Astrocyte of the spinal cord (primary cell): ENCODE data around the gene GALNT2.

Experiments
- DNase-seq: peaks from one replicate; pipeline ENCODE4 v3.0.0; 2011; ENCODE audit warnings: low read depth, low spot score
- H3K4me3 ChIP-seq: 2 replicates; pipeline ENCODE4 v1.5.1; 2011; ENCODE audit warnings: low read depth, mild to moderate bottlenecking, low read length, moderate library complexity
- in situ Hi-C: cut with HindIII; loops from 2 replicates; pipeline ENCODE4 v1.10.0; 2017; ENCODE audit warnings: low sequenced_read_pairs
- TF ChIP-seq, protein P1 (sequence below): IDR thresholded peaks from 2 replicates; pipeline ENCODE4 v1.5.1; 2012; ENCODE audit warnings: low read depth, mild to moderate bottlenecking, low read length, inconsistent platforms

Gene GALNT2

DNA sequence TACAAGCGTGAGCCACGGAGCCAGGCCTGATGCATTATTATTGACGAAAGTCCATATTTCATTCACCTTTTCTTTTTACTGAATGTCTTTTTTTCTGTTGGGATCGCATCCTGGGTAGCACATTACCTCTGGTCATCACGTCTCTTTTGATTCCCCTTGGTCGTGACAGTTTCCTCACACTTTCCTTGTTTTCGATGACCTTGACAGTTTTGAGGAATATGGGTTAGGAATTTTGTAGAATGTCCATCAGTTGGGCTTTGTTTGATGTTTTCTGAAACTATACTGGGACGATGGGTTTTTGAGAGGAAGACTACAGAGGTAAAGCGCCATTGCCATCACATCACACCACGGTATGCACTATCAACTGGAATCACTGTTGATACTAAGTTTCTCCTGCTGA, 26.6 kb upstream of the GALNT2 start:
- TF ChIP-seq, protein P1, sequence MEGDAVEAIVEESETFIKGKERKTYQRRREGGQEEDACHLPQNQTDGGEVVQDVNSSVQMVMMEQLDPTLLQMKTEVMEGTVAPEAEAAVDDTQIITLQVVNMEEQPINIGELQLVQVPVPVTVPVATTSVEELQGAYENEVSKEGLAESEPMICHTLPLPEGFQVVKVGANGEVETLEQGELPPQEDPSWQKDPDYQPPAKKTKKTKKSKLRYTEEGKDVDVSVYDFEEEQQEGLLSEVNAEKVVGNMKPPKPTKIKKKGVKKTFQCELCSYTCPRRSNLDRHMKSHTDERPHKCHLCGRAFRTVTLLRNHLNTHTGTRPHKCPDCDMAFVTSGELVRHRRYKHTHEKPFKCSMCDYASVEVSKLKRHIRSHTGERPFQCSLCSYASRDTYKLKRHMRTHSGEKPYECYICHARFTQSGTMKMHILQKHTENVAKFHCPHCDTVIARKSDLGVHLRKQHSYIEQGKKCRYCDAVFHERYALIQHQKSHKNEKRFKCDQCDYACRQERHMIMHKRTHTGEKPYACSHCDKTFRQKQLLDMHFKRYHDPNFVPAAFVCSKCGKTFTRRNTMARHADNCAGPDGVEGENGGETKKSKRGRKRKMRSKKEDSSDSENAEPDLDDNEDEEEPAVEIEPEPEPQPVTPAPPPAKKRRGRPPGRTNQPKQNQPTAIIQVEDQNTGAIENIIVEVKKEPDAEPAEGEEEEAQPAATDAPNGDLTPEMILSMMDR, result no peak
- in situ Hi-C loops, result no loop called here
- H3K4me3 ChIP-seq, result no peak overlapping the region
- DNase-seq, result no peak

DNA sequence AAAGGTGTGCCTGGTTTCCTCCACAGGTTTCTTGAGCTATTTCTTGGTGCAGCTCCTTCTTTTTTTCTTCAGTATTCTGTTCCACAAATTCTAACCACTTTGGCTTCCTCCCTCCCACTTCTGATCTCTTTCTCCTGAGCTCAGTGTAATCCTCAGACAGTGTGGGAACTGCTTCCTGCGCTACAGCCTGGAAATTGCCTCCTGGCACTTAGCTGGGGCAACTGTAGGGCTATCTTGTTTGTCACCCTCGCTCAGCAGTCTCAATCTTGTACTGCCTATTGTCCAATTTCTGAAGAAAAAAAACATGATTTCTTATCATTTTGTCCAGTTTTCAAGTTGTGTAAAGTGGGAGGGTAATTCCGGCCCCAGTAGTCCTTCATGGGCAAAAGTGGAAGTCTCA, 24.0 kb upstream of the GALNT2 start:
- DNase-seq, result no peak
- in situ Hi-C loops, result no loop called here
- TF ChIP-seq, protein P1, result no peak
- no peak overlapping the region for H3K4me3 ChIP-seq

DNA sequence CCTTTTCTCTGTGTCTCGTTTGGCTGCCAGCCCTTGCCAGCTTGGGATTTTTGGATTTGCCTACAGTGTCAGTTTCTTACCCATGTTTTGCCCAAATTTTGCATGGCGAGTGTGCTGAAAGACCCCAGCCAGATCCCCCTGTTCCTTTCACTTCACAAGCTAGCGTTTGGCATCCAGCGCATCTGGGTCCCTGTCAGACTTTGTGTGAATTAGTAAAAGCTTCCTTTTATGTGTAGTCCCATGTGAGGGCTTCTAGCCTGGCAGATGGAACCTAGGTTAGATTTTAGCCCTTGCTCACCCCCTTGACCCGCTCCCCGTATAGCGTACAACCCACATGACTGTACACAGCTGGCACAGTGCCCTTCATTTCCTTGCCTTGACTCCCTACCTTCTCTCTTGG, 22.3 kb upstream of the GALNT2 start:
- no peak for DNase-seq
- TF ChIP-seq, protein P1, result no peak
- in situ Hi-C loops, result no loop called here
- H3K4me3 ChIP-seq, result no peak overlapping the region

DNA sequence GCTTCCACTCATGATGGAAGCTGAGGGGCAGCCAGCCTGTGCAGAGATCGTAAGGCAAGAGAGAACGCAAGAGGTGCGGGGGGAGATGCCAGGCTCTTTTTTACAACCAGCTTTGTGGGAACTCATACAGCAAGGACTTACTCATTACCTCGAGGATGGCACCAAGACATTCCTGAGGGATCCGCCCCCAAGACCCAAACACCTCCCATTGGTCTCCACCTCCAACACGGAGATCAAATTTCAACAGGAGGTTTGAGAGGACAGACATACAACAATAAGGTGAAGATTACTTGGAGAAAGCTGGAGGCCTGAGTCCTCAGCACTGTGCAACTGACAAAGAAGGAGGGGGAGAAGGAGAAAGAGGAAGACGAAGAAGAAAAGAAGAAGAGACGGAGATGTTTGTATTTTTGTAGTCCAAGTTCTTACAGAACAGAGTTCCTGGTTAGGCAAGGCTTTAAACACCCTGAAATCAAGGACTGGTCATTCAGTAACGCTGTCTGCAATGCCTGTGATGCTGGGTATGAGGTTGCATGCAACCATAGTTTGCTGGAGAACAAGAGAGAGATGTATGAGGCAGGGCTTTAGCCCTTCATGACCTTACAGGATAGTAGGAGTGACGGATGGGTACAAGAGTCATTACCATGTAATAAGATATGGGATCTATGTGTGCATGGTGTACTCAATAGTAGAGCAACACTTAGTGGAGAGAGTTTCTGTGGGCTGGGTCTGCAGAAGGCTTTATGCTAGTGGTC, 19.7 kb upstream of the GALNT2 start:
- no peak for DNase-seq
- no peak overlapping the region for H3K4me3 ChIP-seq
- TF ChIP-seq, protein P1, result no peak
- in situ Hi-C loops, result no loop called here

DNA sequence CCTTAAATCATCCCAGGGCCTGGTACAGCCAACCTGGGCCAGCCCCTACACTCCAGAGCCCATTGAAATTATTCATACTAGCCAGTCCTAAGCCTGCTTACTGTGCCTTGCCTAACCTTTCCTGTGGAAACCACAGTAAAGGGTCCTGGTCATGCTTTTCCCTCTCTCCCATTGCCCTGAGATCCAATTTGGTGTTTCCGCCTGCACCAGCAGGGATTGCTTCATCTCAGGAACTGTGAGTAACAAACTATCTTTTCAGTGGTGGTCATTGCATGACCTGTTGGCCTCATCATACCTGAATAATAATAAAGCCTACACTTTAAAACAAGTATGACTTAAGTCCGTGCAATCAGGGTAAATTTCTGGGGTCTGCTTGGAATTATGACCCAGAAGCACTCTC, 18.7 kb upstream of the GALNT2 start:
- TF ChIP-seq, protein P1, result no peak
- no peak for DNase-seq
- in situ Hi-C loops, result no loop called here
- H3K4me3 ChIP-seq, result no peak overlapping the region

DNA sequence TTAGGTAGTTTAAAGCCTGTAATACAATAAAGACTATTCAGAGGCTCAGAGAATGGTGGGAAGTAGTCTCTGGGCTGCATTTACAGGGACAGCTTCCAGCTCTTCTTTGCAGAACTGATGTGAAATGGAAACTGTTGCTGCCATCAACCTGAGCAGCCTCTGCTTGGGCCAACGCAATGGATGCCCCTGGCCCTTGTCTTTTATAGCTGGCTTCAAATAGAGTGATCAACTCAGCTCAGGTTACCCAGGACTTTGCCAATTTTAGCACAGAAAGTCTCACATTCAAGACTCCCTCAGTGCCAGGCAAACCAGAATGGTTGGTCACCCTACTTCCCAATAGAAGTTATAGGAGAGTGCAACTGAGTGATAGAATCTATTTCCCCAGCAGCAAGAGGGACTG, 18.1 kb upstream of the GALNT2 start:
- in situ Hi-C loops, result no loop called here

More for the DNA sequence above, 18.1 kb upstream of the GALNT2 start:
- H3K4me3 ChIP-seq, result no peak overlapping the region
- DNase-seq, result no peak
- TF ChIP-seq, protein P1, result no peak
